Activated CD4-positive, alpha-beta T cell treated with anti-CD3 and anti-CD28 coated beads for 4 hours (primary cell): ENCODE data around the gene FLYWCH2.

Source experiments
- DNase-seq, 2 donors: peaks; one replicate each; pipeline ENCODE4 v3.0.0-alpha.2; 2020

The FLYWCH2 gene, protein sequence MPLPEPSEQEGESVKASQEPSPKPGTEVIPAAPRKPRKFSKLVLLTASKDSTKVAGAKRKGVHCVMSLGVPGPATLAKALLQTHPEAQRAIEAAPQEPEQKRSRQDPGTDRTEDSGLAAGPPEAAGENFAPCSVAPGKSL

DNA sequence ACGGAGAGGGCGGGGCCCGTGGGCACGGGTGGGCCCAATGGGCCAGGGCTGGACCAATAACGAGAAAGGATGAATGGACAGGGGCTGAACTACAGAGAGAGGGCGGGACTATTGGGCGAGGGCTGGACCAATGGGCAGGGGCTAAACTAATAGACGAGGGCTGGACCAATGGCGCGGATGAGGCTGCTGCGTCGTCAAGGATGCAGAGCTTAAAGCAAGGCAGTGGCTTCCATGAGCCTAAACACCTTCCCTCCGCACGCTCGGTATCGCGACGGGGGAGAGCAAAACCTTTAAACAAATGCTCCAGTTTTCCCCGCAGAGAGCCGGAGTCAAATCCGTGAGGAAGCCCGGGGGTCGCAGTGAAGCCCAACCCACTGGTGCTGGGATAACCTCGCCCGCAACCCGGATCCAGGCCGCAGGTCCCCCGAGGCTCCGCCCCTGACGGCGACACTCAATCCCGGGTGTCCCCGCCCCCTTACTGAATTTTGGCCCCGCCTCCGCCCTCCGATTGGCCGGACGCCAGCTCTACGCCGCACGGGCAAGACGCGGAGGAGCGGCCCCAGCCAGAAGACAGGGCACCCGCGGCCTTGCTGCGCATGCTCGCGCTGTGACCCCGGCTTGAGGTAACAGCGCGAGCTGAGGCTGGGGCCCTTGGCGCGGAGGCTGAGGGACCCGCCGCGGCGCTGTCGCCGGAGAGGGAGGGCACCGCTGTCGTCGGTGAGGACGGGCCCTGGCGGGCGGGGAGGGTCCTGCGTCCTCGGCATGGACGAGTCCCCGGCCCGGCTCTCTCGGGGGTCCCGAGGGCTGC, at the start of gene FLYWCH2:
Gene FLYWCH2 (plus strand): TSS at position 566 of the 808 bp plus-strand sequence. CDS start 13,235 bp downstream, outside the sequence.
- peak; percentile 97 to 99 for DNase-seq

DNA sequence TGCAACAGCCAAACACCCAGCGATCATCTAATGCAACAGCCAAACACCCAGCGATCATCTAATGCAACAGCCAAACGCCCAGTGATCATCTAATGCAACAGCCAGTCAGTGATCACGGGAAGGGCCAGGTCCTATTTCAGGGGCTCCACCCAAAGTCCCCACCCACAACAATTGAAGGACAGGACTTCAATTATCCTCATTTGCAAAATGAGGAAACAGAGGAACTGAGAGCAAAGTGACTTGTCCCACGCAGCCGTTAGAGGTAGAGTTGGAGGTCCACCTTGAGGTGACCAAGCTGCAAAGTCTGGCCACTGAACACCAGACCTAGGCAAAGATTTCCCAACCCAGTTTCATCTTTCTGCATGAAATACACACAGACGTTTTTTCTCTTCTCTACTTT, 49.2 kb upstream of the FLYWCH2 start:
- DNase-seq = no peak

DNA sequence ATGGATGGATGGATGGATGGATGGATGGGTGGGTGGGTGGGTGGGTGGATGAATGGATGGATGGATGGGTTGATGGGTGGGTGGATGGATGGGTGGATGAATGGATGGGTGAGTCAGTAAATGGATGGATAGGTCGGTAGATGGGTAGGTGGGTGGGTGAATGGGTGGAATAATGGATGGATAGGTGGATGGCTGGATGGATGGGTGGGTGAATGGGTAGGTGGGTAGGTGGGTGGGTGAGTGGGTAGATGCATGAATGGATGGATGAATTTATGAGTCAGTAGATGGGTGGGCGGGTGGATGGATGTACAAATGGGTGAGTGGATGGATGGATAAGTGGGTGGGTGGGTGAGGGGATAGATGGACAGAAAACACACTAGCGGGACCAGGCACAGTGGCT, 48.0 kb upstream of the FLYWCH2 start:
- no peak for DNase-seq

DNA sequence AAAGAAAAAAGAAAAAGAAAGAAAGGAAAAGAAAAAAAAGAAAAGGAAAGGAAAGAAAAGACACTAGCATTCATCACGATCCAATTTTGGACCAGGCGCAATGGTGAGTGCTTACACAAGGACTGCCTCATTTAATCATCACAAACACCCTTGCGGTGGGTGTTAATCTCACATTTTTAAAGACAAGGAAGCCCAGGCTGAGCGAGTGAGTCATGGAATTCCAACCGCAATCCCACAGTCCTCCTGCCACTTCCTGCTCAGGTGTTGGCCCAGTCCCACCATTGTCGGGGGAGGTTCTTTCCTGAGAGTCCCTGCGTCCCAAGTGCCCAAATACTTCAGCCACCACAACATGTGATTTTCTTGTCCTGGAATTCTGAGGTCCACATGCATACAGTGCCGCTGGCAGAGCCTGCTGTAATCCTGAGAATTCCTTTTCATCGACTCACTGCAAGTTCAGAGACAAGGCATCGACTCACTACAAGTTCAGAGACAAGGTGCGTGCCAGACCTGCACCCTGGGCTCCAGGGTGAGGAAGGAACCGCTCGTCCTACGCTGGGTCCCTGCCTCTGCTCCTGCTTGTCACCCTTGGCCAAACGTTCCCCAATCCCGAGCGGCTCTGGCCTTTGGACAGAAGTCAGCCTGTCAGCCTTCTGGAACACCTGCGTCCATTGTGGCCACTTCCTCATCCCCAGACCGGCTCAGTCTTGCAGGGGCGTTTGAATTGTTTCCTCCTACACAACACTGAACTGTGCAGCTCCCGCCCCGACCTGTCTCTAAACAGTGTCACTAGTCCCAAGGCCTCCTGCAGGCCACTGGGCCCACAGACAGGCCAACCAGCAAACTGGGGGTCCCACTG, 47.1 kb upstream of the FLYWCH2 start:
- DNase-seq = no peak

DNA sequence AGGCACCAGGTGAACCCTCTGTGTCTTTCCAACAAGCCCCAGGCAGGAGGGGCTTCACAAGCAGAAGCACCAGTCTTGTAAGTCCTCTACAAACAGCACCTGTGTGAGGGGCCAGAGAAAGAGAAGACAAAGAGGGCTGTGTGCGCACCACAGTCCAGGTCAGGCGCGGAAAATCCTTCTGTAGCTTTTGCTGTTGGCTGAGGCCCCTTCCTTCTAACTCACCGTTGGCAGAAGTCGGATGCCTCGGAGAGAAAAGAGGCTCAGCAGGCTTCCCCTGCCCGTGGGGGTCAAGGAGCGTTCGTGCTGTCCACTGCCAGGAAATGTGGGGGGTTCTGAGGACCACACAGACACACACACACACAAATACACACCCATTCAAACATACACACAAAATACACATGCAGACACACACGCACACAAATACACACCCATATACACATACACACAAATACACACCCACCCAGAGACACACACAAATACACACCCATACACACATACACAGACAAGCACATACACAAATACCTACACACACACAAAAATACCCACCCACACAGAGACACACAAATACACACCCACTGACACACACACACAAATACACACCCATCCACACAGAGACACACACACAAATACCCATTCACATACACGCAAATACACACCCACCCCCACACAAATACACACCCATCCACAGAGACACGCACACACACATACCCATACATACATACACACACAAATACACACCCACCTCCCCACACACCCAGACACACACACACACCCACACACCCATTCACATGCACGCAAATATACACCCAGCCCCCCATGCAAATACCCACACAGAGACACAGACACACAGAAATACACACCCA, 46.1 kb upstream of the FLYWCH2 start:
- no peak for DNase-seq

DNA sequence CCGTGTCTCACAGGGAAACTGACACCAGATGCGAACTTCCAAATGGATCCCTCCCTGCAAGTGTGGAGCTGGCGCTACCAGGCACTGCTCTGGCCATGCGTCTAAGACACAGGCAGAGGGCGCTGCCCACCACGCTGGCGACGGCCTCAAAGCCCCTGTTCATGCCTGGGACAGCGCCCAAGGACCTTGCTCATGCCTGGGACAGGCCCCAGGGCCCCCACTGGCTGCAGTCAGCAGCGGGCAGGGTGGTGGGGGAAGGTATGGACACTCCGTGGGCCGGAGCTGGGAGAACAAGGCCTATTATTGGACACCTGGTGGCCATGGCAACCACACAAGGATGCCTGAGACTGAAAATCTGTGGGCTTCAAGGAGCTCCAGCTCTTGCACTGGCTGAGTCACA, 44.1 kb upstream of the FLYWCH2 start:
- DNase-seq = peak; percentile 41 to 46

DNA sequence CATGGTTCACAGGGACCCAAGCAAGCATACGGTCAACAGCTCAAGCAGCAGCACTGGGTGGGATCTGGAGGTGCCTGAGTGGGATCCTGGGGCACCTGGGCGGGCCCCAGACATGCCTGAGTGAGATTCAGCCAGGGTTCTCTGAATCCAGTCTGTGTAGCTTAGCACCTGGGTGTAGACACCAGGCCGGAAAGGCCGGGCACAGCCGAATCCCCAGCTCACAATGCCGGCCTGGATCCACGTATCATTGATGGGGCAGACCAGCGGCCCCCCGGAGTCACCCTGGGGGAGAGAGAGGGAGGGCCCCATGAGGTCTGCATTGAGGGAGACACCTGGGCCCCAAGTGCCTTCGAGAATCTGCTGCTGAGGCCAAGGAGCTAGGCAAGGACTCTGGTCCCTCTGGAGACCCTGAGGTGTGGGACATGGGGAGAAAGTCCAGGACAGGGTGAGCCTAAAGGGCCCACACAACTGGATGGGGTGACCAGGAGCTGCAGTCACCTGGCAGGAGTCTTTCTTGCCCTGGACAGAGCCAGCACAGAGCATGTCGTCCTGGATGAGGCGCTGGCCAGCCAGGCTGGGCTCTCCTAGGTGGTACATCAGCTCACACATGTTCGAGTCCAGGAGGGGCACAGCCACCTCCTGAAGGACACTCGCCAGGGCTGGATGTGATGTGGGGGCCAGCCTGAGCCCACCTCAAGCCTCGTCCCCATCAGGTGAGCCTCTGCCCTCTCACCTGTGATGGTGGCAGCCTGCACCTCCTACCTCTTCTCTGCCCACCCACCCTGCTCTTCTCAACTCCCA, 43.2 kb upstream of the FLYWCH2 start:
- no peak for DNase-seq

DNA sequence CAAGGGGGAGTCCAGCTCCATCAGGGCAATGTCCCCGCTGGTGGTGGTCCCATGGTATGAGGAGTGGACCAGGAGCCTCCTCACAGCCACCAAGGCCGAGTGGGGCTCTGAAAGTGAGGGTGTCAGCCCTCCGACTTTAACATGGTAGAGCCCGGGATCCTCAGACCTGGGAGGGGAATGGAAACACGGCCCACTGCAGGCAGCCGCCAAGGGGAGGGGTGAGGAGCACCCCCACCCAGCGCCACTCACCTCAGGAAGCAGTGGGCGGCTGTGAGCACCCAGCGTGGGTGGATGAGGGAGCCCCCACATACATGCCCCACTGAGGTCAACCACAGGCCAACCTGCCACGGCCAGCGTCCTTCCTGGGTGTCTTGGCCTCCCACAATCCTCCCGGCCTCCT, 42.1 kb upstream of the FLYWCH2 start:
- no peak for DNase-seq

DNA sequence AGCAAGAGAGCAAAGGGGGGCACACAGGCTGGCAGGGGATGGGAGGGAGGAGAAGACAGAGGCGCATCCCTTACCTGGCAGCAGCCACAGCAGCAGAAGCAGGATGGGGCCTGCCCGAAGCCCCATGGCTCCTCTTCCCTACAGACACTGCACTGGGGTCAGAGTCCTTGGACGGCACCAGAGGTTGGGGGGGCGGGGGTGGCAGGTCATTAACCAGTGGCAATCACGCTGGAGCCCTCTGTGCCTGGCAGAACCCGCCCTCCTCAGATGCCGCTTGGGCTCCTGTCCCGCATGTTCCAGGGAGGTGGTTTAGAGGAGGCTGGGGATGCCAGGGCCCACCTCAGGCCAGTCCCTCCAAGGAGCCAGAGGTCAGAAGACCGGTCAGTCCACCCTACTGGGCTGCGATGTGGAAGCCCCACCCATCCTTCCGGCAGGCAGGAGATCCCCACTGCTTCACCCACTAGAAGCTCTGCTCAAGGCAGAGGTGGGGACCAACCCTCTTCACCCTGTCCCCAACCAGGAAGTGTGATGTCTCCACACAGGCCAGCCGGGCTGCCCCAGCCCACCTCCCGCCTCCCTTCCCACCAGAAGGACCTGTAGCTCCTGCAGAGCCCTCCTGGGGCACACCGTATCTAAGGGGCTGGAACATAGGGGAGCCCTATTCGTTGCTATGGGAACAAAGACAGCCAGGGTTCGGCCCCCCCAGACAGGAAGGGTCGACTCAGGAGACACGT, 41.2 kb upstream of the FLYWCH2 start:
- no peak for DNase-seq

DNA sequence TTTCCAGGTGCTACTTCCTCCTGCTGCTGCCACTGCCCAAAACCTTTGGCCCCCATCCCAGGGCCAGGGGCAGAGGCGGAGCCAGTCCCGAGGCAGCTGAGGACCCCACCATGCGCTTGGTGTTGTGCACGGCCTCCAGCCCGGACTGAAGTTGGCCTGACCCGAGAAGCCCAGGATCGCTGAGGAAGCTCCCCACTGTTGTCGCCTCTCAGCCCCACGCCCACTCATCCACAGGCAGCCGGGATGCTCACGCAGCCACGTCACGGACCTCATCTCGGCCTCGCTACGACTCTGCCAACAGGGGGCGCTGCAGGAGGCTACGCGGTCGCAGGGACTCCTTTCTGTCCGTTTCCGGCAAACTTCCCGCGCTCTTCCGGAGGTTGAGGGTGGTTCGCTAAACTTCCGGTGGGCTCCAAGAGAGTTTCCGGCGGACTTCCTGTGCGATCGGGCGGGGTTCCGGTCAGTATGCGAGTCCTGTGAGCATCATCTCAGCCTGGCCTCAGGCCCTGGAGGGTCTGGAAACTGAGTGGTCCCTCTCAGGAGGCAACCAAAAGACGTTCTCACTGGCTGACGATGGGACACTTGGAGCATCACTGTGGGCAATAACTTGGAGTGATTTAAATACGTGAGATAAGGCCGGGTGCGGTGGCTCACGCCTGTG, 40.5 kb upstream of the FLYWCH2 start:
- DNase-seq = peak; percentile 61 to 64

DNA sequence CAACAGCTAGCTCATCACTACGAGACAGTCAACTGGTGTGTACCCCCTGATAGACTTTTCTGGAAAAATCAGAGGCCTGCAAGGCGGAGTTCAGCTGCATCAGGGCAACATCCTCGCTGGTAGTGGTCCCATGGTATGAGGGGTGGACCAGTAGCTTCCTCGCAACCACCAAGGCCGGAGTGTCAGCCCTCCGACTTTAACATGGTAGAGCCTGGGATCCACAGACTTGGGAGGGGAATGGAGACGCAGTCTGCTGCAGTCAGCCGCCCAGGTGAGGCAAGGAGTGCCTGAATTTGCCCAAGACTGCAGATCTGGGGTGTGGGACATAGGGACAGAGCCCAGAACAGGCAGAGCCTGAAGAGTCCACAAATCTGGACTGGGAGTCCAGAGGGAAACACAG, 39.5 kb upstream of the FLYWCH2 start:
- no peak for DNase-seq

DNA sequence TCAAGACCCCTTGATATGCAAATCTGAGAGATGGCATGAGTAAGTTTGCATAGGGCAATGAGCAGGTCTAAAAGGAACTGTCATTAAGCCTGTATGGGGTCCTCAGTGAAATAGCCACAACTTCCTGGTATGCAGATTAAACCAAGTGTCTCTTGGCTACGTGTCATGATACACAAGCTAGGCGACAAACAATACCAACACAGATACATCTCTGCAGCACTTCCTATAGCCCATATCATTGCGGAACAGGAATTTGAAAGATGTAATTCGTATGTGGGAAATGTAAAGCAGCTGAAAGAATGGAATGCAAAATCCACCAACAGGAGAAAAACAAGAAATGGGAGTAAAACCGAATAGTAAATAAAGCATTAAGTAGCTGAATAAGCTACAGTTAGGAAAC, 37.9 kb upstream of the FLYWCH2 start:
- DNase-seq = no peak

DNA sequence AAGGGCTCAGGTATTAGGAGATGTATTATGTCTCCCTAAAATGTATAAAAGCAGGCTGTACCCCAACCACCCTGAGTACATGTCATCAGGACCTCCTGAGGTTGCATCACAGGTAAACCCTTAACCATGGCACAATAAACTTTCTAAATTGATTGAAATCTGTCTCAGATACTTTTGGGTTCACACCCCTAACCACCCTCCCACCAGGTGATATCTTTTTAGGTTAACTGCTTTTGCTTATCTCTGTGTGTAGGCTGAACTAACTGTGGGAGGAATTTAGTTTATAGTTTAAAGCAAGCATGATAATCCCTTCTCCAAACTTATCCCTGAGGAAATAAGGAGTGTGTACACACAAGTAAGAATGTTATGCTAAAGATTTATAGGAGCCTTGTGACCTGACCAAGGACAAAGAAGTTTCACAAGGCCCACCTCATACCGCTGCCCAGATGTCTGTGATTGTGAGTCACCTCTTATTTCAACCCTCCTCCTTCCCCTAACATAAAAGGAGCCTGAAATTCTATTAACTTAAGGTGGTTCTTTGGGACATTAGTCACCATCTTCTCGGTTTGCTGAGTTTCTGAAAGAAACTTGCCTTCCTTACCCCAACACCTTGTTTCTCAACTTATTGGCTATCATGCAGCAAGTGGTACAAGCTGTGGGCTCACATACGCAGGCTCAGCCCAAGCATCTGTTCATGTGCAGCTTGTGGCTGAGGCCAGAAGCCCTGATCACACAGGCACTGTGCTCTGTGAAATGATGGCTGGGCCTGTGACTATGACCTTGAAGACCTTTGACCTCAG, 36.3 kb upstream of the FLYWCH2 start:
- no peak for DNase-seq

DNA sequence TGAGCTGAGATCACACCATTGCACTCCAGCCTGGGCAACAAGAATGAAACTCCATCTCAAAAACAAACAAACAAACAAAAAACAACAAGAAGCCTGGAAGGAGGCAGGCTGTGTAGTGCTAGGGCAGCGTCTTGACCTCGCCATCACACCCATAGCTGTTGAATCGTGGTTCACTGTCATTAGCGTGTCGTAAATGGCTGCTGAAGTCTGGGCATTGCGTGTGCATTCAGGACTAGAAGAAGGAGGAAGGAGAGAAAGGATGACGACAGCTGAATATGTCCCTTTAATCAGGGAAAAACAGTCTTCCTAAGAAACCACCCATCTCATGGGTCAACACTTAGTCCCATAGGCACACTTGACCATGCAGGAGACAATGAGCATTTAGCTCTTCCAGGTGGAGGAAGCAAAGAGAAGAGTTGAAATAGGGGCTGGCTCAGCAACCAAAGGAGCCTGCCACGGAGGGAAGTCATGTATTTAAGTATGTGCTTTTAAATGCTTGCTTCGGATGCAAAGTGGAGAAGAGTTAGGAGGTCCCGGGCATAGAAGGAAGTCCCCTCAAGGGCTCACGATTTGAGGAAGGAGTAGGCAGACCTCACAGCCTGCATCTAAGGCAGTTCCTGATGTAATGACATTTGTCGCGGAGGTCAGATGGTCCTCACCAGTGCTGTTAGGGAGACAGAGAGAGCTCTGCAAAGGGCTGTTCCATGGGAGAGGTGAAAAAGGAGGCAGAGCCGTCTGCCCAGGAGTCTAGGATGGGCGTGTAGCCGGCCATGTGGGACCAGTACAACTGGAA, 33.9 kb upstream of the FLYWCH2 start:
- DNase-seq = no peak

DNA sequence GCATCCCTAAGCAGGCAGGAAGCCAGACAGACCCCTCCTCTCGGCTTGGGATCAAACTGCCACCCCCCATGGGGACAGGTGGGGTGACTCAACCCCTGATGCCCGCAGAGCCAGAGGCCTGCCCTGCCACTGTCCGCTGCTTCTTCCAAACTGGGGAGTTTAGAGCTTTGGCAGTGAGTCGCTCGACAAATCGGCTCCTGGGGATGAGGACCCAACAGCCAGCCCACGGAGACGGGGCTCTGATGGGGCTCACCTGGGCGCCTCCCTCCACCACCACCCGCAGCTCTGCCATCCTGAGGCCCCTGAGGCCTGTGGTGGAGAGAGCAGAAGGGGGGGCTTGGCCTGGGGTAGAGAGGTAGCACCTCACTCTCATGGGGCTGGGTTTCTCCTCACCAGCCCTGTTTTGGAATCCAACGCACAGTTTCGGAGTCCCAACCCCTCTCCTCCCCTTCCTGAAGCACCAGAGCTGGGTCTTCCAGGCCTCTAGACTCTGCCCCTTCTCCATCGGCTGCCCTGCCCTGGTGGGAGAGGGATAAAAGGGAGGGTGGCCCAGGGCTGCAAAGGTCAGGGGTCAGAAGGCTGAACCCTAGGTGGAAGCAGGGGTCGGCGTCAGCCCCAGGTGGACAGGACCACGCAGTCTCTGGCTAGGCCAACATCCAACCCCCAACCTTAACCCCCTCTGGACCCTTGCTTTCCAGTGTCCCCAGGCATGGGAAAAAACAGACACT, 30.8 kb upstream of the FLYWCH2 start:
- no peak for DNase-seq

DNA sequence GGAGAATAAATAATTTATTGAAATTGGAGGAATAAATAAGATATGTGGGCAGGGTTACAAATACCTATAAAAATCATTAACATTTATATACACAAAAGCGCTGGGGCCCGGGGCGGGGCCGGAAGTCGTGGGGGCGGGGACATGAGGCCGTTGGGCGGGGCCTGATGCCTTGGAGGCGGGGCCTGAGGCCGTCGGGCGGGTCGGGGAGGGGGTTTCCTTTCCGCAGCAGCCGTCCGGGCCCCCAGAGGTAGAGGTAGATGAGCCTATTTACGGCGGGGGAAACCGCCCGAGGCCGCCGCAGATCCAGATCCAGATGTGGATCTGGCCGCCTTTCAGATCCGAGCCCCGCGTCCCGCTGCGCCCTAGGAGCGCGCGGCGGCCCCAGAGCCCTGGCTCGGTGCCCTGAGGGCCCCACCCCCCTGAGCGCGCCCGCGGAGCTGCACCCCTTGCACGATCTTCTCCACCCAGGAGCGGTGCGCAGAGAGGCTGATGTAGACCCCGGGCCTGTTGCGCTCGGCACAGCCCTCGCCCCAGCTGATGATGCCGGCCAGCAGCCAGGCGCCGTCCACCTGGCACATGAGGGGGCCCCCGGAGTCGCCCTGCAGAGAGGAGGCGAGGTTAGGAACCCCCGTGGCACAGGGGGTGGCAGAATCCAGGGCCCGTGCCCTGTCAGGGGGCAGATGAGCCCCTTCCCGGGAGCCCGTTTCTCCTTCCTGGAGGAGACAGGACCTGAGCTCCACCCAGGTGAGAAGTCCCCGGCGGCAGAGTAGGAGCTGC, 30.1 kb upstream of the FLYWCH2 start:
- DNase-seq = no peak

DNA sequence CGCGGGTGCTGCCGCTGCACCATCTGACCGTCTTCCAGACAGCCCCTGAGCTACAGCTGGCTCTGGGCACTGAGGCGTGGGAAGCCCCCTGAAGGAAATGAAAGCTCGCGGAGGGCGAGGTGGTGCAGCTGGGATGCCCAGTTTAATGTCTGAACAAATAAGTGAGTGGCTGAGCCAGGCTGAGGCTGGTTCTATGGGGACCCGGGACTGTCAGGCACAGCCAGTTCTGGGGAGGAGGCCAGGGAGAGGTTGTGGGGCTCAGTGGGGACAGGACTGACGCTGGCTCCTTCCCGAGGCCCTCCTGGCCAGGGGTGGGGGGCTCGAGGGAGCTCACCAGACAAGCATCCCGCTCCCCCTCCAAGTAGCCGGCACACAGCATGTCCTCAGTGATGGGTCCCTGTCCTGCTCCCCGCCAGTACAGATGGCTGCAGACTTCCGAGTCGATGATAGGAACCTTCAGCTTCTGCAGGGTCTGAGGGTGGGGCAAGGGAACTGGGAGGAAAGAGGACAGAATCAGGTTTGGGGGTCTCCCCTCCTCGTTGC, 29.4 kb upstream of the FLYWCH2 start:
- no peak for DNase-seq
